Mesendoderm (in vitro differentiated cells): ENCODE data around the gene SNX3.
A peak's percentile ranks its signal among the peaks of the same experiment; 100 is the strongest.

Experiments
- DNase-seq: peaks from one replicate; pipeline ENCODE4 v3.0.0; 2013
- H2AK5ac ChIP-seq: 2 replicates; pipeline ENCODE4 v1.6.1; 2013; ENCODE audit warnings: low read length, inconsistent platforms
- H2BK120ac ChIP-seq: 2 replicates; pipeline ENCODE4 v1.6.1; 2013; ENCODE audit warnings: low read depth, mild to moderate bottlenecking, low read length, moderate library complexity, mixed read lengths
- H2BK15ac ChIP-seq: replicated peaks from 2 replicates; pipeline ENCODE4 v1.6.1; 2013; ENCODE audit warnings: low read depth, mild to moderate bottlenecking, moderate library complexity
- H2BK5ac ChIP-seq: 2 replicates; pipeline ENCODE4 v1.6.1; 2013; ENCODE audit warnings: low read length, inconsistent platforms
- H3K18ac ChIP-seq: 2 replicates; pipeline ENCODE4 v1.6.1; 2013; ENCODE audit warnings: mild to moderate bottlenecking, low read length, mixed read lengths
- H3K23ac ChIP-seq: one replicate; pipeline ENCODE4 v1.6.1; 2013; ENCODE audit warnings: low read length
- H3K27ac ChIP-seq: 2 replicates; pipeline ENCODE4 v1.5.1; 2013; ENCODE audit warnings: low read depth, mild to moderate bottlenecking, inconsistent platforms, low read length, moderate library complexity
- H3K27me3 ChIP-seq: 2 replicates; pipeline ENCODE4 v1.6.1; 2013; ENCODE audit warnings: low read length, control low read depth, mild to moderate bottlenecking, inconsistent platforms; ENCODE audit not compliant: insufficient read depth, poor library complexity
- H3K36me3 ChIP-seq: 2 replicates; pipeline ENCODE4 v1.6.1; 2013; ENCODE audit warnings: low read length, inconsistent platforms; ENCODE audit not compliant: control insufficient read depth, insufficient read depth
- H3K4ac ChIP-seq: one replicate; pipeline ENCODE4 v1.6.1; 2013; ENCODE audit warnings: low read depth, mild to moderate bottlenecking, low read length, moderate library complexity
- H3K4me1 ChIP-seq: 2 replicates; pipeline ENCODE4 v1.6.1; 2013; ENCODE audit warnings: low read depth, low read length, inconsistent platforms; ENCODE audit not compliant: control insufficient read depth
- H3K4me2 ChIP-seq: 2 replicates; pipeline ENCODE4 v1.6.1; 2013; ENCODE audit warnings: low read length
- H3K4me3 ChIP-seq: 2 replicates; pipeline ENCODE4 v1.5.1; 2013; ENCODE audit warnings: mild to moderate bottlenecking, low read length
- H3K56ac ChIP-seq: one replicate; pipeline ENCODE4 v1.6.1; 2013; ENCODE audit warnings: low read length
- H3K79me1 ChIP-seq: 2 replicates; pipeline ENCODE4 v1.6.1; 2013; ENCODE audit warnings: low read length, inconsistent platforms
- H3K79me2 ChIP-seq: 2 replicates; pipeline ENCODE4 v1.6.1; 2013; ENCODE audit warnings: mild to moderate bottlenecking, low read length; ENCODE audit not compliant: control insufficient read depth, insufficient read depth
- H3K9ac ChIP-seq: 2 replicates; pipeline ENCODE4 v1.6.1; 2013; ENCODE audit warnings: low read length, inconsistent platforms
- H4K5ac ChIP-seq: one replicate; pipeline ENCODE4 v1.6.1; 2013; ENCODE audit warnings: low read length
- H4K8ac ChIP-seq: one replicate; pipeline ENCODE4 v1.6.1; 2013; ENCODE audit warnings: low read depth, mild to moderate bottlenecking, control low read depth, low read length, moderate library complexity
- WGBS: extraction: QIAGEN DNeasy Blood & Tissue Kit; methylation state at CpG from one replicate; pipeline ENCODE4 v1.1.7; 2013; ENCODE audit warnings: low lambda C conversion rate, missing lambda C conversion rate; ENCODE audit not compliant: insufficient coverage; ENCODE audit errors: extremely low coverage; 5-methylcytosine and 5-hydroxymethylcytosine counted together

The SNX3 gene

DNA sequence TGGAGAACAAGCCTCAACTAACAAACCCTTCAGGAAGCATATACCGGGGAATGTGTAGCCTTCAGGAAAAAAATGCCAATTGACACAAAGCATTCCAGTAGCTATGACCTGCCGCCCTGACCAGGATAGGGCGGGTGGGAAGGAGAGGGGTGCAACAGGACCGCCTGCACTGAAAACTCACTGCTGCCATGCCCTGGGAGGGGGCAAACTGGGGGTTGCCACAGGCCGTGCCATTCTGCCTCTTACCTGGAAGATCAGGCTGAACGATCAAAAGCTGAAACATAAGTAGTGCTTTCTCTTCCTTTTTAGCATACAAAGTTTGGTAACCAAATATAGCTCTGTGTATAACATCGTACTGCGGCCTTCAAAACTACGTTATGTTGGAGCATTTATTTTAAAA lies 73.3 kb downstream of the SNX3 start:
- Histone ChIP-seq H3K27me3 (no peaks in the 10 kb centered on the region), H3K79me2 (no peaks in the 10 kb centered on the region), H3K18ac (no peak overlapping the region), H3K9ac (no peak overlapping the region), H2BK120ac (no peak overlapping the region), H3K56ac (no peak overlapping the region), H3K4me3 (no peak overlapping the region), H3K79me1 (no peaks in the 10 kb centered on the region), H4K5ac (no peak overlapping the region), H3K27ac (no peak overlapping the region), H3K4ac (no peak overlapping the region), H3K4me1 (no peaks in the 10 kb centered on the region), H3K36me3 (no peaks in the 10 kb centered on the region), H4K8ac (no peak overlapping the region), H2BK15ac (no peak overlapping the region), H2AK5ac (no peak overlapping the region), H3K4me2 (no peak overlapping the region), H3K23ac (no peak overlapping the region), H2BK5ac (no peak overlapping the region)
- no CpG with 5 or more reads among the region's 9 CpGs for WGBS
- DNase-seq: no peak

DNA sequence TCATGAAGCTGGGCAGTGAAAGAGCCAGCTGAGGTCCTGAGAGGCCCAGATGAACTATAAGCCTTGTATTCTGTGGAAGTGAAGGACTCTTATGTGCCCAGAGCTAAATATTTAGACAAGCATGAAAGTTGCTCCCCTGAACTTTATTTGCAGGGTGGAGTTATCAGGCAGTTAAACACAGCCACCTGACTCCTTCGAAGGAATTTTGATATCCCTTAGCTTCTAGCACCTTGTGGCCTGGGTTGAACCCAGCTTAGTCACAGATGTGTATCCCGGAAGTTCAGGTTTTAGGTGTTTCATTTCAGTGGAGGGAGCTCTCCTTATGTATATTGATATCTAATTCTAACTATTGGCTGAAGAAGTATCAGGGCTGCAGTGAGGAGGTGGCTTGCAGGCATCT lies 74.6 kb downstream of the SNX3 start:
- H2AK5ac ChIP-seq: no peak overlapping the region
- WGBS: no CpG with 5 or more reads among the region's 2 CpGs
- no peak for DNase-seq
- H3K27ac ChIP-seq: no peak overlapping the region
- no peak overlapping the region for H3K4ac ChIP-seq
- no peak overlapping the region for H3K18ac ChIP-seq
- no peaks in the 10 kb centered on the region for H3K79me2 ChIP-seq
- H3K4me1 ChIP-seq: no peaks in the 10 kb centered on the region
- no peaks in the 10 kb centered on the region for H3K79me1 ChIP-seq
- no peak overlapping the region for H3K56ac ChIP-seq
- no peak overlapping the region for H4K8ac ChIP-seq
- no peak overlapping the region for H3K23ac ChIP-seq
- no peak overlapping the region for H4K5ac ChIP-seq
- H2BK120ac ChIP-seq: no peak overlapping the region
- H2BK15ac ChIP-seq: no peak overlapping the region
- no peak overlapping the region for H3K4me2 ChIP-seq
- H3K4me3 ChIP-seq: no peak overlapping the region
- H2BK5ac ChIP-seq: no peak overlapping the region
- no peak overlapping the region for H3K9ac ChIP-seq
- H3K27me3 ChIP-seq: no peaks in the 10 kb centered on the region
- H3K36me3 ChIP-seq: no peaks in the 10 kb centered on the region

DNA sequence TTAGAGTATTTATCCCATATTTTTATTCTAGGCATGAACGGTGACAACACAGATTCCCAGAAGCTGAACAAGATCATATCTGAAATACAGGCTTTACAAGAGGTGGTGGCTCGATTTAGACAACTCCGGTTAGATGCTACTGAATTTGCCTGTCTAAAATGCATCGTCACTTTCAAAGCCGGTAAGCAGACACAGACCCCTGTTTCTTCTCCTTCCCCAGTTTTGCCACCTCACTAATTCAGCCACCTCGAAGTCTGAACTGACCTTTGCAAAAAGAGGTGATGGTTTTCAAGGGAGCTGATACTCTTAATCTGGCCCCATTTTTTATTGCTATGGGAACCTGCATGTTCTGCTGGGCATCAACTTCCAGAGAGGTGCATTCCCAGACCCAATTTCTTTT lies 80.1 kb downstream of the SNX3 start:
- Histone ChIP-seq H3K4ac (no peak overlapping the region), H3K56ac (no peak overlapping the region), H3K36me3 (no peaks in the 10 kb centered on the region), H3K9ac (no peak overlapping the region), H3K27me3 (peaks cover 25% of the 10 kb centered on the region), H3K4me3 (no peak overlapping the region), H2BK15ac (no peak overlapping the region), H3K79me2 (no peaks in the 10 kb centered on the region), H3K4me2 (no peak overlapping the region), H2BK5ac (no peak overlapping the region), H4K5ac (no peak overlapping the region), H3K27ac (no peak overlapping the region), H3K4me1 (no peaks in the 10 kb centered on the region), H2BK120ac (no peak overlapping the region), H2AK5ac (no peak overlapping the region), H3K23ac (no peak overlapping the region), H3K79me1 (no peaks in the 10 kb centered on the region), H3K18ac (no peak overlapping the region), H4K8ac (no peak overlapping the region)
- no CpG with 5 or more reads among the region's 6 CpGs for WGBS
- no peak for DNase-seq

- no peak overlapping the region for H2BK5ac ChIP-seq
Observed at GRCh38 chr6:108180266-108180665, 80.6 kb downstream of the SNX3 start.

DNA sequence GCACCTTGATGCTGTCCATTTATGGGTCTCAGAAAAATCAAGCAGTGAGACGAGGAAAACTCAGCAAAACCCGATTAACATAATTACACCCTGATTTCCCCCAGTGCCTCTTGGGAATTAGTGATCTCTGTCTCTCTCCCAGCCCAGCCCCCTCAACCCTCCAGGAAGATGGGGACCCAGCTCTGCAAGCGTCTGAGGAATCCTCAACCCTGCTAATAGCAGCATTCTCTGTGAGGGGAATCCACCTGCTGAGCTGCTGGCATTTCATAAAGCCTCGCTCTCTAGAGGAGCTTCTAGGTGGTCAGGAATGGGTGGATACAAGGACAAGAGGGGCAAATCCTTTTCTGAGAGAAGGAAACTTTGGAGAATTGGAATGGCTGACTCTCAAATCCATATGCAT lies 81.1 kb downstream of the SNX3 start:
- Histone ChIP-seq H4K8ac (no peak overlapping the region), H3K27me3 (peaks cover 35% of the 10 kb centered on the region), H3K4me2 (no peak overlapping the region), H3K56ac (no peak overlapping the region), H3K4ac (no peak overlapping the region), H3K4me1 (no peaks in the 10 kb centered on the region), H3K36me3 (no peaks in the 10 kb centered on the region), H2BK120ac (no peak overlapping the region), H3K9ac (no peak overlapping the region), H3K27ac (no peak overlapping the region), H2BK15ac (no peak overlapping the region), H3K18ac (no peak overlapping the region), H3K79me2 (no peaks in the 10 kb centered on the region), H4K5ac (no peak overlapping the region), H2AK5ac (no peak overlapping the region), H2BK5ac (no peak overlapping the region), H3K4me3 (no peak overlapping the region), H3K23ac (no peak overlapping the region), H3K79me1 (no peaks in the 10 kb centered on the region)
- WGBS: no CpG with 5 or more reads among the region's 4 CpGs
- DNase-seq: no peak

More at GRCh38 chr6:108180266-108180665, 80.6 kb downstream of the SNX3 start:
- Histone ChIP-seq H3K4ac (no peak overlapping the region), H2AK5ac (no peak overlapping the region), H2BK15ac (no peak overlapping the region), H3K79me2 (no peaks in the 10 kb centered on the region), H3K18ac (no peak overlapping the region), H3K27me3 (peaks cover 30% of the 10 kb centered on the region), H3K36me3 (no peaks in the 10 kb centered on the region), H3K56ac (no peak overlapping the region), H3K27ac (no peak overlapping the region), H3K4me3 (no peak overlapping the region), H3K79me1 (no peaks in the 10 kb centered on the region), H3K4me1 (no peaks in the 10 kb centered on the region), H2BK120ac (no peak overlapping the region), H3K4me2 (no peak overlapping the region), H3K23ac (no peak overlapping the region), H3K9ac (no peak overlapping the region), H4K8ac (no peak overlapping the region), H4K5ac (no peak overlapping the region)
- DNase-seq: no peak
- no CpG with 5 or more reads among the region's 1 CpG for WGBS

GRCh38 chr6:108176281-108177089 lies 84.4 kb downstream of the SNX3 start:
- Histone ChIP-seq H3K4me1 (no peaks in the 10 kb centered on the region), H4K5ac (no peak overlapping the region), H3K27me3 (peaks cover 58% of the 10 kb centered on the region), H2BK5ac (no peak overlapping the region), H3K23ac (no peak overlapping the region), H3K56ac (no peak overlapping the region), H2AK5ac (no peak overlapping the region), H3K9ac (no peak overlapping the region), H3K79me1 (no peaks in the 10 kb centered on the region), H2BK15ac (no peak overlapping the region), H3K36me3 (no peaks in the 10 kb centered on the region), H3K4me2 (peak overlapping the region; percentile 57), H4K8ac (no peak overlapping the region), H3K4me3 (no peak overlapping the region), H3K18ac (no peak overlapping the region), H2BK120ac (no peak overlapping the region), H3K27ac (no peak overlapping the region), H3K4ac (no peak overlapping the region), H3K79me2 (no peaks in the 10 kb centered on the region)
- WGBS: no CpG with 5 or more reads among the region's 46 CpGs
- no peak for DNase-seq
